Subcutaneous adipose tissue (tissue), 4 donors: Measurements from ENCODE around the gene RBM33. TPM values are rescaled to one million over a fixed set of nuclear protein-coding genes. Genes with fewer than 3 reads are reported as not detected.

ENCODE experiments used
- CTCF ChIP-seq: fragments of 450-650 bp; IDR thresholded peaks from one replicate; pipeline ENCODE4 v1.5.1; 2016; ENCODE audit warnings: low read depth, mild to moderate bottlenecking, control low read depth, antibody characterized with exemption, moderate library complexity
- total RNA-seq, 4 donors: library from RNA; depleted of rRNA; stranded (reverse); fragments of >200 nt; gene quantifications; one replicate each; pipeline ENCODE4 v1.1.0, GENCODE V29; 2016

The RBM33 gene
- total RNA-seq, 4 donors from 2014 or later, result 33.9 to 69.1 (median 46.2) TPM

DNA sequence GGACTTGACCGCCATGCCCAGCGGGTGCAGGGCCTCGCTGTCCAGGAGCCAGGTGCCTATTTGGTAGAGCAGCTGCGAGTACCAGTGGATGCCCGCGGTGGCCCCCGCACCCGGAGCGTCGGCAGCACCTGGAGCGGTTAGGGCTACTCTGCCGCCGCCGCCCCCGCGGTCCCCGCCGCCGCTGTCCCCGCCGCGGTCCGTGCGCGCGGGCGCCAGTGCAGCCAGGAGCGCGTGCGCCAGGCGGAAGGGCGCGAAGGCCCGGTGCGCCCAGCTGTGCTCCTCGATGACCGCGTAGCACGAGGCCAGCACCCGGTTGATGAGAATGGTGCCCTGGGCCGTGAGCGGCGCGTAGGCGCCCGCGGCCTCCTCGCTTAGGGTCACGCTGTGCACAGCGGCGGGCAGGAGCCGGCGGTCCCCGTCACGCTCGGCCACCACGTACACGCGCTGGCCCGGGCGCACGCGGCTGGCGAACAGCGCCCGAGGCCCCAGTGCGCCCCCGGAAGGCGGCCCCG lies 158.5 kb downstream of the RBM33 start:
- TF ChIP-seq CTCF, result no peak

DNA sequence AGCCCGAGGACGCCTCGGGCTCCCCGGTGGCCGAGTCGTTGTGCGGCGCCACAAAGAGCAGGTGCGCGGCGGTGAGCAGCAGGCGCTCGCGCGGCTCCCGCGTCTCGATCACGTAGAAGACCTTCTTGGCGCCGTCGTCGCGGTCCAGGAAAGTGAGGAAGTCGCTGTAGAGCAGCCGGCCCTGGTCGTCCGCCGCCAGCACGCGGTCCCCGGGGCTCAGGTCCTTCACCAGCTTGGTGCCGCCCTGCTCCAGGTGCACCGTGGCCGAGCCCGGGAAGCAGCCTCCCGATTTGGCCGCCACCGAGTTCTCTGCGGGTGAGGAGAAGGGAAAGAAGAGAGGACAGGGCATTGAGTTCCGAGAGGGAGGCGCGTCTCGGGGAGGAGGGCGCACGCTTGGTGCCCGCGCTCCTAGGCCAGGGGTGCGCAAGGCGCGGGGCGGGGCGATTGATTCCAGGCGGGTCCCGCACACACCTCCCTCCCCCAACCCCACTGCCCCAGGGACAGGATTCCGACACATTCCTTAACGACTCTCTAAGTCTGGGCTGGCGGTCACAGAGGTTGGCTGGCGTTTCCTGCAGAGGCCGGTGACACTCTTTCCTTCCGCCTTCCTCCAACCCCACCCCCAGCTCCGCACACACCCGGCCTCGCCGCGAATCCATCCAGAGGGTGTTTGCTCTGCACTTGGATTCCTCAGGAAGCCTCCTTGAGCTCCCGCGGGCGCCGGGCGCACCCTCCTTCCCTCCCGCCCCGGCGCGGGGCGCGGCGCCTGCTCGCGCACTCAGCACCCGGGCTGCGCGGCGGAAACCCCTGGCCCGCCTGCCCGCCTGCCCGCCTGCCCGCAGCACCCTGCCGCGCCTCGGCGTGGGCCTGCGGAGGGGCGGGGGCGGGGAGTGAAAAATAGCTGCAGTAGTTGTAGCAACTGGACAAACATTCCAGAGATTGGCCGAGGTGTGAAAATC lies 159.2 kb downstream of the RBM33 start:
- no peak for TF ChIP-seq CTCF

- TF ChIP-seq CTCF, result no peak
These were observed 160.0 kb downstream of the RBM33 start for GRCh38 chr7:155804431-155804831.

- TF ChIP-seq CTCF, result no peak
These were observed 160.7 kb downstream of the RBM33 start for GRCh38 chr7:155804897-155805825.

DNA sequence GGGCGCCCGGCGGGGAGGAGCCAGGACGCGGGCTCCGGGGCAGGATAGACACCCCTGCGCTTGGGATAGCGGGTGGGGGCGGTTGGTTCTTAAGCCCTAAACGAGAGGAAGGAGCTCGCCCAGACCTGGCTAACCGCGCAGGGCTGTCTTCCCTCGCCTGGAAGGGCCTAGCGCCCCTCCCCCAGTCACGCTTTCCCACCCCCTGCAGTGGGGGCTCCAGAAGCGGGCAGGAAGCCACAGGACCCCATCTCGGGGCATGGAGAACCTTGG lies 161.3 kb downstream of the RBM33 start:
- TF ChIP-seq CTCF, result no peak

GRCh38 chr7:155806096-155806871 lies 161.8 kb downstream of the RBM33 start:
- TF ChIP-seq CTCF, result no peak
